ENCODE results near the gene VMAC. TPM values are rescaled to one million over a fixed set of nuclear protein-coding genes. Genes with fewer than 3 reads are reported as not detected.
A peak's percentile ranks its signal among the peaks of the same experiment; 100 is the strongest.

Gene VMAC
- total and polyA plus RNA-seq, 9 donors = 3.4 to 8.5 (median 6.4) TPM

DNA sequence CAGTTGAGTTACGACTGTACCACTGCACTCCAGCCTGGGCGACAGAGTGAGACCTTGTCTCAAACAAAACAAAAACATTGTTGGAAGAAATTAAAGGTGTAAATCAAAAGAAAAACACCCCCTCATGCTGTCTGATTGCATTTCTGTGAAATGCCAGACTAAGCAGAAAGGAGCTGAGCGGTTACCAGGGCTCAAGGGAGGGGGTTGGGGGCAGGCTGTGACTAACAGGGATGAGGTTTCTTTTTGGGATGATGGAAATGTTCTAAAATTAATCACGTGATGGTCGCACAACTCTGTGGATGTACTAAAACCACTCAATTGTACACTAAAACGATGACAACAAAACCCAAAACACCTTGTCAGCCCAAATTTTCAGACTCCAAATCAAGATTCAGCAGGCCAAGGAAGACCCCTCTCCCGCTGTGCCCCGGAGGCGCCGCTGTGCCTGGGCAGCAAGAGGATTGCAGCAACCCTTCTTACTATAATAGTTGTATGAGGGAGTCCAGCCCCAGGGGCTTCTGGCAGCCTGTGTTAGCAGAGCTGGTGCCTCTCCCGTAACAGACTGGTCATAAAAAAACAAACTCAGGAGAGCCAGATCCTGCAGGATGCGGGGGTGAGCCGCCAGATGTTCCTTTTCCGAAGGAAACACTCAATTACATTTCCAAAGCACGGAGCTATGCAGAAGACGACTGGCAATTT is 30.3 kb downstream of the VMAC start:
- Histone ChIP-seq H3K9me3 (no peaks in the 10 kb centered on the region), H3K4me3 (no peak overlapping the region), H3K27ac (peak overlapping the region in 1 of 2 donors; percentile 6), H3K27me3 (no peaks in the 10 kb centered on the region), H3K36me3 (no peaks in the 10 kb centered on the region), H3K4me1 (ENCODE audit: insufficient read depth) (peaks cover 11% of the 10 kb centered on the region)
- intact Hi-C loops (cut with DNase I) = no loop called here
- TF ChIP-seq POLR2A (IDR thresholded peaks at IDR 0.05) (no peak), EP300 (IDR thresholded peaks at IDR 0.05) (no peak)
- TF ChIP-seq, protein P1, sequence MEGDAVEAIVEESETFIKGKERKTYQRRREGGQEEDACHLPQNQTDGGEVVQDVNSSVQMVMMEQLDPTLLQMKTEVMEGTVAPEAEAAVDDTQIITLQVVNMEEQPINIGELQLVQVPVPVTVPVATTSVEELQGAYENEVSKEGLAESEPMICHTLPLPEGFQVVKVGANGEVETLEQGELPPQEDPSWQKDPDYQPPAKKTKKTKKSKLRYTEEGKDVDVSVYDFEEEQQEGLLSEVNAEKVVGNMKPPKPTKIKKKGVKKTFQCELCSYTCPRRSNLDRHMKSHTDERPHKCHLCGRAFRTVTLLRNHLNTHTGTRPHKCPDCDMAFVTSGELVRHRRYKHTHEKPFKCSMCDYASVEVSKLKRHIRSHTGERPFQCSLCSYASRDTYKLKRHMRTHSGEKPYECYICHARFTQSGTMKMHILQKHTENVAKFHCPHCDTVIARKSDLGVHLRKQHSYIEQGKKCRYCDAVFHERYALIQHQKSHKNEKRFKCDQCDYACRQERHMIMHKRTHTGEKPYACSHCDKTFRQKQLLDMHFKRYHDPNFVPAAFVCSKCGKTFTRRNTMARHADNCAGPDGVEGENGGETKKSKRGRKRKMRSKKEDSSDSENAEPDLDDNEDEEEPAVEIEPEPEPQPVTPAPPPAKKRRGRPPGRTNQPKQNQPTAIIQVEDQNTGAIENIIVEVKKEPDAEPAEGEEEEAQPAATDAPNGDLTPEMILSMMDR (IDR thresholded peaks at IDR 0.05) = no peak
- 19 to 26% (median 20%) methylated on average over 16 of the region's 16 CpGs for WGBS, 3 donors
- peak in 4 of 5 donors; percentile 46 to 74 (median 52) for DNase-seq

DNA sequence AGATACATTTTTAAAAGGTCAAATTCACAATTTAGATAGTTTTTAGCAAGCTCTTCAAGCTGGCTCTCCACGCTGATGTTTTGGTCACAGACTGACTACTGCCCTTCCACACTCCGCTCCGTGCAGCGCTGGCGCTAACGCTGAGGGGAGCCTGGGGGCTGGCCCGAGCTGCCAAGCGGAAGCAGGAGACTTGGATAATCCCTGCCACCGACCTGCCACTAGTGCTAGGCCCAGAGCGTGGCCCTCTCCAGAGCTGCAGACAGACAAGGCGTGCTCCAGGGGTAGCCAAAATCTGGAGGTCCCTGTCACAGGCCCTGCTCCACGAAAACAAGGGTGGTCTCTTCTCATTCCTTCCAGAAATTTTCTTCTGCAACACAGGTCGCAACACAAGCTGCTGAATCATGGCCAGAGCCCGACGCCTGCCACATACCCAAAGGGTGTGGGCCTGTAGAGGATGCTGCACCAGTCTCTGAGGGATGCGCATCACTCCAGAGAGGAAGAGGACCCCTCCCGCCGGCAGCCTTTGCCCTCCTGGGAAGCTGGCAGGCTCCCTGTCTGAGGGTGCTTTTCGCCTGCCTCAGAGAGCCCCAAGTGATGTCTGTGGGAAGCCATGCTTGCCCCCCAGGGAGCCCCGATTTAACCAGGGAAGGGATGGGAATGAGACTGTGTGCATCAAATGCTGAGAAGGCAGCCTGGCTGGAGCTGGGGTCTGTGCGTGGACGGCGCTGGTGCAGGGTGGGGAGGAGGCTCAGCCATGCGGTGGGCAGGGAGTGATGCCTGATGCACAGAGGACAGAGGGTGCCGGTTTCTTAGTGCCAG is 31.0 kb downstream of the VMAC start:
- Histone ChIP-seq H3K9me3 (no peaks in the 10 kb centered on the region), H3K4me1 (ENCODE audit: insufficient read depth) (peaks cover 11% of the 10 kb centered on the region), H3K4me3 (no peak overlapping the region), H3K27ac (peak overlapping the region in 1 of 2 donors; percentile 6), H3K27me3 (no peaks in the 10 kb centered on the region), H3K36me3 (no peaks in the 10 kb centered on the region)
- TF ChIP-seq, protein P1 (IDR thresholded peaks at IDR 0.05) = no peak
- TF ChIP-seq POLR2A (IDR thresholded peaks at IDR 0.05) = no peak
- intact Hi-C loops (cut with DNase I) = no loop called here
- 41 to 44% (median 43%) methylated on average over 25 of the region's 25 CpGs for WGBS, 3 donors
- no peak for DNase-seq

DNA sequence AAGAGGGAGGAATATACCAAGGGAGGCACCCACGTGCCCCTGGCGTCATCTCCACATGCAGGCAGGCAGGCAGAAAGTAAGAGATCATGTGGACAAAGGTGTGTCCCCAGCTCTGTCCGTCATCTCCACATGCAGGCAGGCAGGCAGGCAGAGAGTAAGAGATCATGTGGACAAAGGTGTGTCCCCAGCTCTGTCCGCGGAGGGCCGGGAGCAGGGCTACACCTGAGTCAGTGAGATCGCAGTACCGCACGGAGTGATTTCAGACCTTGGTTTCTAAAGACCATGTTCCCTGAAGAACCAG is 31.6 kb downstream of the VMAC start:
- H3K27me3 ChIP-seq = no peaks in the 10 kb centered on the region
- 92 to 93% (median 92%) methylated on average over 9 of the region's 9 CpGs for WGBS, 3 donors
- H3K27ac ChIP-seq = no peak overlapping the region
- H3K9me3 ChIP-seq = no peaks in the 10 kb centered on the region
- no peak overlapping the region for H3K4me3 ChIP-seq
- TF ChIP-seq, protein P1 (IDR thresholded peaks at IDR 0.05) = no peak
- no peak for TF ChIP-seq EP300 (IDR thresholded peaks at IDR 0.05)
- TF ChIP-seq POLR2A (IDR thresholded peaks at IDR 0.05) = no peak
- peaks cover 11% of the 10 kb centered on the region for H3K4me1 ChIP-seq (ENCODE audit: insufficient read depth)
- H3K36me3 ChIP-seq = no peaks in the 10 kb centered on the region
- no peak for DNase-seq
- intact Hi-C loops (cut with DNase I) = no loop called here

DNA sequence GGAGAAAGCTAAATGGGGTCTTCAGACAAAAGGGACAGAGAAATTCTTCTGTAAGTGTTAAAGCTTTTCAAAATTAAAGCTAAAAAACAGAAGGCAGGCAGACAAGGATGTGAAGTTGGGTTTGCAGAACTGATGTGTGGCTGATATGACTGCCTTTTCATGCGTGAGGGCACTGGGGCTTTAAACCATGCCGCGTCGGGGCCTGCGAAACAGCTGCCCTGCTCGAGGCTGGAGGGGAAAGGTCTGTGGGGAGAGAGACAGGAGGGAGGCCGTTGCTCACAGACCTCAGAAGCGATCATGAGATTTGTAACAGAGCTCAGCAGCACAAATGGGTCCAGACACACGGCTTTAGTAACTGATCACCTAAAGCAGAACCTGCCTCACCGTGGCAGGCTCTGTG is 32.9 kb downstream of the VMAC start:
- Histone ChIP-seq H3K9me3 (no peaks in the 10 kb centered on the region), H3K27ac (no peak overlapping the region), H3K4me1 (ENCODE audit: insufficient read depth) (peaks cover 11% of the 10 kb centered on the region), H3K4me3 (no peak overlapping the region), H3K27me3 (no peaks in the 10 kb centered on the region), H3K36me3 (no peaks in the 10 kb centered on the region)
- no peak for DNase-seq
- intact Hi-C loops (cut with DNase I) = no loop called here
- WGBS, 3 donors = 84 to 86% (median 85%) methylated on average over 10 of the region's 10 CpGs
- TF ChIP-seq, protein P1 (IDR thresholded peaks at IDR 0.05) = no peak
- TF ChIP-seq POLR2A (IDR thresholded peaks at IDR 0.05) = no peak
- no peak for TF ChIP-seq EP300 (IDR thresholded peaks at IDR 0.05)

Data from ovary (tissue), 9 donors.